DLD1 (cell line): ENCODE results near the gene CMKLR1.

Experiments
- in situ Hi-C: cut with HindIII; loops from 2 replicates; pipeline ENCODE4 v1.10.0; 2017; ENCODE audit warnings: low sequenced_read_pairs

The CMKLR1 gene

GRCh38 chr12:108338915-108339657, at the start of gene CMKLR1:
Gene CMKLR1, minus strand, starts transcription at chr12:108339311. Its CDS starts 45,720 bp downstream, at chr12:108293591.
- in situ Hi-C loops, result no loop called here

GRCh38 chr12:108387771-108388170, 48.7 kb upstream of the CMKLR1 start:
- in situ Hi-C loops, result no loop called here

GRCh38 chr12:108386709-108387360, 47.7 kb upstream of the CMKLR1 start:
- in situ Hi-C loops, result no loop called here

GRCh38 chr12:108382437-108382801, 43.3 kb upstream of the CMKLR1 start:
- in situ Hi-C loops, result no loop called here

GRCh38 chr12:108381787-108382436, 42.8 kb upstream of the CMKLR1 start:
- in situ Hi-C loops, result no loop called here

- in situ Hi-C loops, result no loop called here
Observed at GRCh38 chr12:108380382-108380781, 41.3 kb upstream of the CMKLR1 start.

GRCh38 chr12:108379823-108380222, 40.7 kb upstream of the CMKLR1 start:
- in situ Hi-C loops, result no loop called here

- in situ Hi-C loops, result no loop called here
Observed at GRCh38 chr12:108378926-108379325, 39.8 kb upstream of the CMKLR1 start.

- in situ Hi-C loops, result no loop called here
Observed at GRCh38 chr12:108377260-108377659, 38.1 kb upstream of the CMKLR1 start.

GRCh38 chr12:108375986-108376663, 37.0 kb upstream of the CMKLR1 start:
- in situ Hi-C loops, result no loop called here

GRCh38 chr12:108374596-108375320, 35.6 kb upstream of the CMKLR1 start:
- in situ Hi-C loops, result no loop called here

- in situ Hi-C loops, result no loop called here
Observed at GRCh38 chr12:108373111-108373510, 34.0 kb upstream of the CMKLR1 start.

GRCh38 chr12:108371801-108372344, 32.8 kb upstream of the CMKLR1 start:
- in situ Hi-C loops, result no loop called here

- in situ Hi-C loops, result no loop called here
Observed at GRCh38 chr12:108370415-108370814, 31.3 kb upstream of the CMKLR1 start.

- in situ Hi-C loops, result no loop called here
Observed at GRCh38 chr12:108369736-108370396, 30.8 kb upstream of the CMKLR1 start.

GRCh38 chr12:108368089-108368488, 29.0 kb upstream of the CMKLR1 start:
- in situ Hi-C loops, result no loop called here

GRCh38 chr12:108367436-108367835, 28.3 kb upstream of the CMKLR1 start:
- in situ Hi-C loops, result no loop called here

- in situ Hi-C loops, result no loop called here
Observed at GRCh38 chr12:108365324-108365723, 26.2 kb upstream of the CMKLR1 start.

- in situ Hi-C loops, result no loop called here
Observed at GRCh38 chr12:108364879-108365278, 25.8 kb upstream of the CMKLR1 start.

GRCh38 chr12:108363565-108363964, 24.5 kb upstream of the CMKLR1 start:
- in situ Hi-C loops, result no loop called here
